Small intestine (tissue), 7 donors: Measurements from ENCODE around the gene LRP1B. TPM values are rescaled to one million over a fixed set of nuclear protein-coding genes. Genes with fewer than 3 reads are reported as not detected.

Experiments used
- DNase-seq, 2 donors: peaks; one replicate each; pipeline versions ENCODE4 v3.0.0 to v3.0.0-alpha.2; 2013
- FAIRE-seq: peaks from 2 replicates; lab custom pipeline; 2012; peaks lifted over from hg19 to GRCh38; lab: Jason Lieb, UNC
- H3K27ac ChIP-seq, 3 donors: one replicate each; pipeline ENCODE4 v1.5.1; 2013; ENCODE audit warnings: low read length in 2 of 3, mild to moderate bottlenecking in 2 of 3, control low read depth in 1 of 3, inconsistent platforms in 1 of 3, low read depth in 1 of 3, moderate library complexity in 1 of 3
- H3K27me3 ChIP-seq, 3 donors: one replicate each; pipeline ENCODE4 v1.6.1; 2013; ENCODE audit warnings: low read length in 3 of 3, inconsistent platforms in 1 of 3; ENCODE audit not compliant: control insufficient read depth in 3 of 3, insufficient read depth in 3 of 3
- H3K36me3 ChIP-seq, 3 donors: one replicate each; pipeline ENCODE4 v1.6.1; 2013; ENCODE audit warnings: low read length in 3 of 3, inconsistent platforms in 1 of 3, low read depth in 1 of 3, mild to moderate bottlenecking in 1 of 3, moderate library complexity in 1 of 3; ENCODE audit not compliant: control insufficient read depth in 3 of 3, insufficient read depth in 2 of 3
- H3K4me1 ChIP-seq, 3 donors: one replicate each; pipeline ENCODE4 v1.6.1; 2013; ENCODE audit warnings: low read length in 2 of 3, inconsistent platforms in 1 of 3, low read depth in 1 of 3, mild to moderate bottlenecking in 1 of 3, moderate library complexity in 1 of 3; ENCODE audit not compliant: control insufficient read depth in 3 of 3, insufficient read depth in 2 of 3
- H3K4me3 ChIP-seq, 3 donors: one replicate each; pipeline ENCODE4 v1.5.1; 2013; ENCODE audit warnings: low read length in 3 of 3, control low read depth in 1 of 3, inconsistent platforms in 1 of 3, low read depth in 1 of 3, mild to moderate bottlenecking in 1 of 3, moderate library complexity in 1 of 3
- H3K9me3 ChIP-seq, 2 donors: one replicate each; pipeline ENCODE4 v1.6.1; 2013; ENCODE audit warnings: low read depth in 1 of 2, low read length in 1 of 2; ENCODE audit not compliant: control insufficient read depth in 2 of 2, insufficient read depth in 1 of 2
- WGBS, 3 donors: extraction: QIAGEN DNeasy Blood & Tissue Kit; methylation state at CpG; one replicate each; pipeline ENCODE4 v1.1.7; 2013; 5-methylcytosine and 5-hydroxymethylcytosine counted together
- polyA plus RNA-seq, 4 donors: library from polyadenylated mRNA; stranded (reverse) in 3 of 4; unstranded in 1 of 4; fragments of 200-250 nt in 3 of 4; fragments of 120-200 nt in 1 of 4; gene quantifications; one replicate each; pipeline versions ENCODE4 v1.2.1 to v1.2.3, GENCODE V29; 2013
- donor health status: healthy with polysubstance abuse.
- donor health status: control.
- donor health status: control.
- donor health status: Bipolar disorder and iron deficiency.
- donor health status: healthy.

LRP1B gene
- polyA plus RNA-seq, 4 donors, result 0.07 to 0.64 TPM; not detected in 2

- H3K27ac ChIP-seq, result no peak overlapping the region
- H3K27me3 ChIP-seq, result no peaks in the 10 kb centered on the region
- no peak for FAIRE-seq
- H3K4me1 ChIP-seq, result no peaks in the 10 kb centered on the region
- H3K9me3 ChIP-seq, result no peaks in the 10 kb centered on the region
- WGBS, 3 donors, result 65 to 73% (median 66%) methylated on average over 3 of the region's 3 CpGs
- H3K36me3 ChIP-seq, result no peaks in the 10 kb centered on the region
- DNase-seq, result no peak
- H3K4me3 ChIP-seq, result no peak overlapping the region
Observed at GRCh38 chr2:141522048-141522447, 608.8 kb downstream of the LRP1B start.

- DNase-seq (no peak), FAIRE-seq (no peak)
- 59 to 82% (median 62%) methylated on average over 2 of the region's 2 CpGs for WGBS, 3 donors
Observed at GRCh38 chr2:141519906-141520305, 610.9 kb downstream of the LRP1B start.

GRCh38 chr2:141517852-141518421 is 612.9 kb downstream of the LRP1B start:
- no peaks in the 10 kb centered on the region for H3K27me3 ChIP-seq
- no peaks in the 10 kb centered on the region for H3K36me3 ChIP-seq
- H3K4me1 ChIP-seq, result no peaks in the 10 kb centered on the region
- no peaks in the 10 kb centered on the region for H3K9me3 ChIP-seq
- H3K27ac ChIP-seq, result no peak overlapping the region
- DNase-seq, result no peak
- no peak overlapping the region for H3K4me3 ChIP-seq
- WGBS, 3 donors, result 60 to 75% (median 66%) methylated on average over 2 of the region's 2 CpGs
- FAIRE-seq, result no peak

More at GRCh38 chr2:141519906-141520305, 610.9 kb downstream of the LRP1B start:
- no peaks in the 10 kb centered on the region for H3K4me1 ChIP-seq
- H3K27me3 ChIP-seq, result no peaks in the 10 kb centered on the region
- H3K4me3 ChIP-seq, result no peak overlapping the region
- H3K9me3 ChIP-seq, result no peaks in the 10 kb centered on the region
- H3K36me3 ChIP-seq, result no peaks in the 10 kb centered on the region
- no peak overlapping the region for H3K27ac ChIP-seq

GRCh38 chr2:141517180-141517851 is 613.5 kb downstream of the LRP1B start:
- Histone ChIP-seq H3K9me3 (no peaks in the 10 kb centered on the region), H3K27ac (no peak overlapping the region), H3K4me1 (no peaks in the 10 kb centered on the region), H3K36me3 (no peaks in the 10 kb centered on the region), H3K27me3 (no peaks in the 10 kb centered on the region), H3K4me3 (no peak overlapping the region)
- FAIRE-seq, result no peak
- DNase-seq, result no peak
- WGBS, 3 donors, result 48 to 62% (median 52%) methylated on average over 5 of the region's 5 CpGs

GRCh38 chr2:141515931-141516330 is 614.9 kb downstream of the LRP1B start:
- FAIRE-seq (no peak), DNase-seq (no peak)
- Histone ChIP-seq H3K36me3 (no peaks in the 10 kb centered on the region), H3K27me3 (no peaks in the 10 kb centered on the region), H3K27ac (no peak overlapping the region), H3K4me1 (no peaks in the 10 kb centered on the region), H3K9me3 (no peaks in the 10 kb centered on the region), H3K4me3 (no peak overlapping the region)

- FAIRE-seq (no peak), DNase-seq (no peak)
- H3K27ac ChIP-seq, result no peak overlapping the region
- H3K36me3 ChIP-seq, result no peaks in the 10 kb centered on the region
- no peaks in the 10 kb centered on the region for H3K4me1 ChIP-seq
- 38 to 41% (median 38%) methylated on average over 2 of the region's 2 CpGs for WGBS, 3 donors
- H3K27me3 ChIP-seq, result no peaks in the 10 kb centered on the region
- H3K9me3 ChIP-seq, result no peaks in the 10 kb centered on the region
- no peak overlapping the region for H3K4me3 ChIP-seq
Observed at GRCh38 chr2:141513853-141514252, 617.0 kb downstream of the LRP1B start.

- DNase-seq (no peak), FAIRE-seq (no peak)
- Histone ChIP-seq H3K9me3 (no peaks in the 10 kb centered on the region), H3K27me3 (no peaks in the 10 kb centered on the region), H3K27ac (no peak overlapping the region), H3K36me3 (no peaks in the 10 kb centered on the region), H3K4me3 (no peak overlapping the region), H3K4me1 (no peaks in the 10 kb centered on the region)
- WGBS, 3 donors, result 44 to 61% (median 47%) methylated on average over 4 to 5 of the region's 5 CpGs
Observed at GRCh38 chr2:141508806-141509595, 621.8 kb downstream of the LRP1B start.

- H3K27me3 ChIP-seq, result no peaks in the 10 kb centered on the region
- DNase-seq, result no peak
- H3K27ac ChIP-seq, result no peak overlapping the region
- no peaks in the 10 kb centered on the region for H3K36me3 ChIP-seq
- no peak for FAIRE-seq
- no peaks in the 10 kb centered on the region for H3K4me1 ChIP-seq
- H3K4me3 ChIP-seq, result no peak overlapping the region
- no peaks in the 10 kb centered on the region for H3K9me3 ChIP-seq
Observed at GRCh38 chr2:141508086-141508752, 622.6 kb downstream of the LRP1B start.
